NT2/D1 (cell line): ENCODE data around the gene KCNG1.
"Not testable (repeated sequence)": the region's sequence is repeated elsewhere in the genome, so short reads cannot be mapped to it uniquely, and the experiment has no call there.

Experiments
- DNase-seq: peaks from one replicate; pipeline ENCODE4 v3.0.0-alpha.2; 2011; ENCODE audit warnings: low read depth, low spot score
- H3K27me3 ChIP-seq: 2 replicates; pipeline ENCODE4 v1.6.0; 2011; ENCODE audit warnings: mild to moderate bottlenecking; ENCODE audit not compliant: insufficient read length, insufficient read depth
- H3K36me3 ChIP-seq: 2 replicates; pipeline ENCODE4 v1.6.1; 2011; ENCODE audit warnings: mild to moderate bottlenecking, low read length, mixed read lengths; ENCODE audit not compliant: insufficient read depth, insufficient read length
- H3K4me1 ChIP-seq: 2 replicates; pipeline ENCODE4 v1.5.1; 2011; ENCODE audit not compliant: insufficient read depth, insufficient read length
- H3K4me3 ChIP-seq: 2 replicates; pipeline ENCODE4 v1.5.1; 2011; ENCODE audit warnings: low read depth; ENCODE audit not compliant: insufficient read length
- H3K9ac ChIP-seq: 2 replicates; pipeline ENCODE4 v1.6.0; 2011; ENCODE audit warnings: low read depth; ENCODE audit not compliant: insufficient read length
- H3K9me3 ChIP-seq: 2 replicates; pipeline ENCODE4 v1.5.1; 2011; ENCODE audit warnings: mild to moderate bottlenecking, low read length; ENCODE audit not compliant: insufficient read depth
- SUZ12 ChIP-seq: IDR thresholded peaks from 2 replicates; pipeline ENCODE4 v1.6.1; 2011; ENCODE audit not compliant: insufficient read length, insufficient read depth; ENCODE audit errors: extremely low read depth
- YY1 ChIP-seq: IDR thresholded peaks from 2 replicates; pipeline ENCODE4 v1.6.1; 2011; ENCODE audit not compliant: insufficient read length, insufficient read depth
- ZNF274 ChIP-seq: IDR thresholded peaks from 2 replicates; pipeline ENCODE4 v1.6.1; 2011; ENCODE audit warnings: mild to moderate bottlenecking, low read depth, low read length

KCNG1 gene

GRCh38 chr20:51060301-51060700 is 37.4 kb upstream of the KCNG1 start:
- DNase-seq = no peak
- H3K9me3 ChIP-seq = peaks cover 10% of the 10 kb centered on the region; the same call in 1 of the 2 replicates
- no peaks in the 10 kb centered on the region for H3K36me3 ChIP-seq
- H3K4me3 ChIP-seq = no peak overlapping the region
- no peaks in the 10 kb centered on the region for H3K4me1 ChIP-seq
- TF ChIP-seq ZNF274 = no peak
- no peak for TF ChIP-seq SUZ12
- TF ChIP-seq YY1 = no peak
- no peak overlapping the region for H3K9ac ChIP-seq
- H3K27me3 ChIP-seq = no peaks in the 10 kb centered on the region

GRCh38 chr20:51059862-51060261 is 37.0 kb upstream of the KCNG1 start:
- H3K9ac ChIP-seq = no peak overlapping the region
- H3K9me3 ChIP-seq = peaks cover 10% of the 10 kb centered on the region; the same call in 1 of the 2 replicates
- no peaks in the 10 kb centered on the region for H3K36me3 ChIP-seq
- TF ChIP-seq YY1 = no peak
- no peak for TF ChIP-seq SUZ12
- no peak for TF ChIP-seq ZNF274
- H3K27me3 ChIP-seq = no peaks in the 10 kb centered on the region
- H3K4me3 ChIP-seq = no peak overlapping the region
- no peaks in the 10 kb centered on the region for H3K4me1 ChIP-seq
- DNase-seq = no peak

- no peak for DNase-seq
- no peak for TF ChIP-seq YY1
- TF ChIP-seq SUZ12 = no peak
- no peak for TF ChIP-seq ZNF274
- Histone ChIP-seq H3K27me3 (no peaks in the 10 kb centered on the region), H3K9me3 (peaks cover 10% of the 10 kb centered on the region; the same call in 1 of the 2 replicates), H3K36me3 (no peaks in the 10 kb centered on the region), H3K4me3 (no peak overlapping the region), H3K9ac (no peak overlapping the region), H3K4me1 (no peaks in the 10 kb centered on the region)
These were observed 35.1 kb upstream of the KCNG1 start for GRCh38 chr20:51058017-51058416.

- peaks cover 4% of the 10 kb centered on the region for H3K27me3 ChIP-seq
- no peak overlapping the region for H3K4me3 ChIP-seq
- no peak for DNase-seq
- TF ChIP-seq ZNF274 (no peak), YY1 (no peak), SUZ12 (no peak)
- peaks cover 10% of the 10 kb centered on the region; the same call in 1 of the 2 replicates for H3K9me3 ChIP-seq
- no peak overlapping the region for H3K9ac ChIP-seq
- no peaks in the 10 kb centered on the region for H3K36me3 ChIP-seq
- H3K4me1 ChIP-seq = no peaks in the 10 kb centered on the region
These were observed 31.3 kb upstream of the KCNG1 start for GRCh38 chr20:51054233-51054632.

- no peak for DNase-seq
- peaks cover 4% of the 10 kb centered on the region for H3K27me3 ChIP-seq
- no peaks in the 10 kb centered on the region for H3K36me3 ChIP-seq
These were observed 27.7 kb upstream of the KCNG1 start for GRCh38 chr20:51050531-51051075.

GRCh38 chr20:51046021-51046985 is 23.4 kb upstream of the KCNG1 start:
- H3K9ac ChIP-seq = no peak overlapping the region

More at GRCh38 chr20:51050531-51051075, 27.7 kb upstream of the KCNG1 start:
- no peak for TF ChIP-seq ZNF274
- TF ChIP-seq YY1 = no peak
- no peak for TF ChIP-seq SUZ12
- Histone ChIP-seq H3K9me3 (peaks cover 13% of the 10 kb centered on the region), H3K4me1 (no peaks in the 10 kb centered on the region), H3K4me3 (no peak overlapping the region), H3K9ac (no peak overlapping the region)

GRCh38 chr20:51045492-51045891 is 22.6 kb upstream of the KCNG1 start:
- H3K9me3 ChIP-seq = peaks cover 13% of the 10 kb centered on the region
- not testable (repeated sequence) for H3K27me3 ChIP-seq, H3K4me3 ChIP-seq, DNase-seq, H3K9ac ChIP-seq, H3K4me1 ChIP-seq, H3K36me3 ChIP-seq

More at GRCh38 chr20:51046021-51046985, 23.4 kb upstream of the KCNG1 start:
- Histone ChIP-seq H3K4me1 (peaks cover 2% of the 10 kb centered on the region), H3K36me3 (no peaks in the 10 kb centered on the region), H3K9me3 (peaks cover 13% of the 10 kb centered on the region), H3K4me3 (no peak overlapping the region), H3K27me3 (peaks cover 4% of the 10 kb centered on the region)
- DNase-seq = no peak
- TF ChIP-seq YY1 (no peak), ZNF274 (no peak), SUZ12 (no peak)
